Fibroblast of skin of scalp (primary cell): Measurements from ENCODE around the gene AP2A2.

Source experiments
- DNase-seq: peaks from one replicate; pipeline ENCODE4 v3.0.0-alpha.2; 2013

AP2A2 gene

DNA sequence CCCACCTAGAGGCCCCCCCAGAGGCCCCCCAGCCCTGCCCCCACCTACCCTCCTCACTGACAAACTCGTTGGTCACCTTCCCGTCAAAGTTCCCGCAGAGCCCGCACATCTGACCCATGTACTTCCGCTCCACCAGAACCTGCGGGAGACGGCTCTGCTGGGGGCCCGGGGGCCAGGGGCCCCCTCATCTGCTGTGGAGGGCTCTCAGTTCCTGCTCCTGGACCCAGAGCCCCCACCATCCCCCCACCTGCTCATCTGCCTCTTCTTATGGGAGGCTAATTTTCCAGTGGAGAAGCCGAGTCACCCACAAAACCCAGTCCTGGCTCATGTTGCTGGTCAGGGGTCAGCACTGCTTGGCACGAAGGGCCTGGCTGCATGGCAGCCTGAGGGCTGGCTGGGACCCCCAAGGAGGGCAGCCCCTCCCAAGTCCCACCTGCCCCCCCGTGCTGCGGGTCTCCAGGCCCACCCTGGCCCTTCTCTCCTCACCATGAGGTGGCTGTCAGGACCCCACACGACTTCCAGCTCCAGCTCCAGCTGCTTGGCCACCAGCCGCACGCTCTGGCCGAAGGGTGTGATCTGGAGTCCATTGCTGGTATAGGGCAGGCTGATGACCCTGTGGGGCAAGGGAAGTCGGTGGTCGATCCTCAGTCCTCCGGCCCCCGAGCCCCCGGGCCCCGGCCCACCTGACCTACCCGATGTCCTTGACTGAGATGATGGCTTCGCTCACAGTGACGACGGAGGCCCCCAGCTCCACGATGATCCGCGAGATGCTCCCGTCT, 105.6 kb downstream of the AP2A2 start:
- DNase-seq: no peak

DNA sequence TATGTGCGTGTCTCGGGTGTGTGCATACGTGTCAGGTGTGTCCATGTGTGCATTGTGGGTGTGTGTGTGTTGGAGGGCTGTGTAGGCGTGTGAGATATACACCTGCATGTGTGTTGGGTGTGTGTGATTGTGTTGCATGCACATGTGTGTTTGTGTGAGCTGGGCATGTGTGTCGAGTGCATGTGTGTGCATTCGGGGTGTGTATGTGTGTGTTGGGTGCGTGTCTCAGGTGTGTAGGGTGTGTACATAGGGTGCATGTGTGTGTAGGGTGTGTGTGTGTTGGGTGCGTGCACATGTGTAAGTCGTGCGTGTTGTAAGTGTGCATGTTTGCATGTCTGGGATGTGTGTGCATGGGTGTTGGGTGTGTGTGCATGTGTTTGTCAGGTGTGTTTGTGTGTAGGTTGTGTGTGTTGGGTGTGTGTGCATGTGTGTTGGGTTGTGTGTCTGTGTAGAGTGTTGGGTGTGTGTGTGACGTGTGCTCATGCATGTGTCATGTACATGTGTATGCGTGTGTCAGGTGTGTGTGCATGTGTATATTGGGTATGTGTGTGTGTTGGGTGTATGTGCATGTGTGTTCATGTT, 106.7 kb downstream of the AP2A2 start:
- DNase-seq: no peak

GRCh38 chr11:1033016-1033798, 107.5 kb downstream of the AP2A2 start:
- DNase-seq: no peak

GRCh38 chr11:1034001-1034400, 108.3 kb downstream of the AP2A2 start:
- DNase-seq: no peak

DNA sequence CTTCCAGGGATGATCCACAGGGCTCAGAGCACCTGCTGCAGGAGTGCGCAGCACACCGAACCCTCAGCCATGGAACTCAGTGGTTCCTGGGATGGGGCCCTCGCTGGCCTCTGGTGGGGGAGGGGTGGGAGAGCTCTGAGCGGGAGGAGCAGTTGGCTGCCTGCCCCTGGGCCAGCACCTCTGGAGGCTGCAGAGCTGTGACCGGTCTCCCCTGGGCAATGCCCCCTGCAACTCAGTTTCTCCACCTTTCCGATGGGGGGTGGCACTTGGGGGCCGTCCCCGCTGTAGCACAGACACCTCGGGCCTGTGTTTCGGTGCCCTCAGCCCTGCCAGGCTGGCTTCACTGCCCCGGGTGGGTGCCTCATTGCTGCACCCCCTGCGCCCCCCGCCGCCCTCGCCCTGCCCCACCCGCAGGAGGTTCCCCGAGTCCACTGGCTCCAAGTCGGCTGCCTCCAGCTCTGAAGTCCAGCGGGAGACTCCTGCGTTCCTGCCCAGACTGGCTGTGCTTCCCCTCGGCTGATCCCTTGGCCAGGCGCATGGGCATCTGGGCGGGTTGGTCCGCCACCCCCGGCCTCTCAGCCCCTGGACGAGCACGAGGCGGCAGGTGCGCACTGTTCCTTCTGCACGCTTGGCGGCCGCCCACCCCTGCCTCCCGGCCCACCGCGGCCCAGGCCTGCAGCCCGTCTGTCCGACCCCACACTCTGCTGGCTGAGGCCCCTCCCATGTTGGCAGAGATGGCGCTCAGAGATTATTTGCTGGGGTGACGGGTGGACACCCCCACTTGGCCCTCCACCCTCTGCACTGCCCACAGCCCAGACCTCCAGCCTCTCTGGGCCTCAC, 109.0 kb downstream of the AP2A2 start:
- no peak for DNase-seq

DNA sequence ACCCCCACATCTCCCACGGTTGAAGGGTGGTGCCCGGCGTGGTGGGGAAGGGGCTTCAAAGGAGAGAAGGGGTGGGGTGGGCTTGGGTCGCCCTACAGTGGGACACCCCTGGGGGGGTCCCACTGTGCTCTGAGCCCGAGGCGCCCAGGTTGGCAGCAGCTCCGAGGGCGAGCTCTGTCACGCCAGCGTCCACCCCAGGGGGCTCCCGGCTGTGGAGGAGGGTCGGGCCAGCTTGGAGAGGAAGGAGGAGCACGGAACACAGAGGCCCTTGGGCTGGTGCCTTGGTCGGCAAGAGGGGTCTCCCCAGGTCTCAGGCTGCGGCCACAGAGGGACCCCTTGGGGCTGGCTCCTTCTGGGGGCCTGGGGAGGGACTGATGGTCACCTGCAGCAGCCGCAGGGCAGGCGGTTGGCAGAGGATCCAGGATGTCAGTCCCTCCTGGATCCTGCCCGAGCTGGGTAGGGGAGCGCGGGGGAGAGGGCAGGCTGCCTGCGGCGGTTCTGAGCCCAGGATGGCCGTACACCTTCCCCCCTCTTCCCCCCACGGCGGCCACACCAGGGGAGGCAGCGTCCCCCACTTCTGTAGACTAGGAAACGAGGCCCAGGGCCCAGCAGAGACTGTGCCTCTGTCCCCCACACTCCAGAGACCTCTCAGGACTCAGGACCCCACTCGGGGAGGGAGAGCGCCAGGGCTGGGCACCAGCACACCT, 110.1 kb downstream of the AP2A2 start:
- DNase-seq: no peak

DNA sequence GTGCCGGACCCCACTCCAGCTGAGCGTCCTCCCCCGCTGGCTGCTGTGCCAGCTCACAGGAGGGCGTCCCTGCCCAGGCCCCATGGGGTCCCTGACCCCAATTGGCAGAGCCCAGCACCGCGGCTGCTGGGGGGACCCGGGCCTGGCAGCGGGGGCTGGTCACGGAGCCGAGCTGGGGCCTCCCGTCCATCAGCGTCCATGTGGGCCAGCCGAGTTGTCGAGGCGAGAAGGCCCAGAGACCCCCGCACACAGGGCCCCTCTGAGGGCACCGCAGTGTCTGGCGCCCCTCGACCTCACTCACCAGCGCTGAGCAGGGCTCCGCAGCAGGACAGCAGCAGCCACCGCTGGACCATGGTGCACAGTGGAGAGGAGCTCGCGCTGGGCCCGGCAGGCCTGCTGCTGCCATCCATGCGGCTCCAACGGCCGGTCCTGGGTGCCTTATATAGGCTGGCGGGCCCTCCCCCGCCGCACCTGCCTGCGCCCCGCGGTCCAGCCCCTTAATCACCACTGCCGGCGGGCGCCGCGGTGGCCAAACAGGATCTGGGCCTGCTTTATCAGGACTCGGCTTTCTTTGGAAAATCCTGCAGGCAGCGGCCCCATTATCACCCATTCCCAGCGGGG, 110.7 kb downstream of the AP2A2 start, which contains the start of gene MUC6:
TSS of gene MUC6 (minus strand) at position 416 of the 621 bp plus-strand sequence. CDS start at position 353, 63 bp downstream.
- no peak for DNase-seq

DNA sequence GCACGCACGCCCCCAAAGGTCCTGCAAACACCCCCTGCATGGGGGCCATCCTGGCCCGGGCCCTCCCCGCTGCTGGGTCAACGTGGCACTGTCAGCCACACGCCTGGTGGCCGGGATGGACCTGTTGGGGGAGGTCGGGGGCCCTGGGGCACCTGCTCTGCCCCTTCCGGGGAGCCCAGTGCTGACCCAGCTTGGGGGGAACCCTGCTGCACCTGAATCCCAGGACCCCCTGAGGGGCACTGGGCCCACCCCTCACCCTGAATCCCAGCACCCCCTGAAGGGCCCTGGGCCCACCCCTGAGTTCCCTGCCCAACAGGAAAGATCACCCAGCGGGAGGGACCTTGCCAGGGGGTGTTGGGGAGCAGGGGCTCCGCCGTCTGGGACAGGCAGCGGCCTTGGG, 111.3 kb downstream of the AP2A2 start:
- no peak for DNase-seq

DNA sequence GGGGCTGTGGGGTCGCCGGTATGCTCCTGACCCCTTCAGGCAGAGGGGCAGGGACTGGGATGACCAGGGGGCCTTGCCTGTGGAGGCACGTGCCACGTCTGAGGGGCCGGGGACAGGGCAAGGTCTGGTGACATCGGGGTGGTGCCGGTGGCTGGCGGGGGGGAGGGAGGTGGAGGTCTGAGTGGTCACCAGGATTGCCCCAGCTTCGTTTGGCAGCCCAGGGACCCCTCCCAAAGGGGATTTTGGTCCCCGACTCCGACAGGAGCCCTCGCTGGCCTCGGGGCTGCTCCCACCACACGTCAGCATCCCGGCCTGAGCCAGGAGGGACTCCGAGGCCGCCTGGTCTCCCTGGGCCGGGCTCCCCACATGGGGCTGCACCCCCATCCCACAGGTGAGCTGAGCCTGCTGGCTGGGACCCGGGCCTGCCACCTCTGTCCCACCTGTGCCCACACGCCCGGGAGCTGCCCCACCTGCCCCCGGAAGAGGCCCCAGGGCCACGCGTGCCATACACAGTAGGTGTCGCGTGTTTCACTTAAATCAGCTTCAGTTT, 111.9 kb downstream of the AP2A2 start:
- no peak for DNase-seq

DNA sequence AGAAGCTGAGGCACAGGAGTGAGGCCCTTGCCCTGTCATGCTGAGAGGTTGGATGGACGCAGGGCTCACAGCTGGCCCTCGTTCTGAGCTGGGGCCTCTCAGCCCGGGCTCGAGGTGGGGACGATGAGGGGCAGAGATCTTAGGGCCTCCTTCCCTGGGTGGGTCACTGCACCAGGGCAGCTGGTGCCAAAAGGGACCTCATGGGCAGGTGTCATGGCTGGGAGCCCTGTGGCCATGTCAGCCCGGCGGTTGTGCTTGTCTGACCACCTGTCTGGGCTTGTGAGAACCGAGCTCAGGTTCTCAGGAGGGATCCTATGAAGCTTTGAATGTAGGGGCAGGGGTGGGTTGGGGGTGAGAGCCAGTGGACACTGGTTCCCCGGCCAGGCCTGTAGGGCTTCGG, 112.7 kb downstream of the AP2A2 start:
- no peak for DNase-seq

DNA sequence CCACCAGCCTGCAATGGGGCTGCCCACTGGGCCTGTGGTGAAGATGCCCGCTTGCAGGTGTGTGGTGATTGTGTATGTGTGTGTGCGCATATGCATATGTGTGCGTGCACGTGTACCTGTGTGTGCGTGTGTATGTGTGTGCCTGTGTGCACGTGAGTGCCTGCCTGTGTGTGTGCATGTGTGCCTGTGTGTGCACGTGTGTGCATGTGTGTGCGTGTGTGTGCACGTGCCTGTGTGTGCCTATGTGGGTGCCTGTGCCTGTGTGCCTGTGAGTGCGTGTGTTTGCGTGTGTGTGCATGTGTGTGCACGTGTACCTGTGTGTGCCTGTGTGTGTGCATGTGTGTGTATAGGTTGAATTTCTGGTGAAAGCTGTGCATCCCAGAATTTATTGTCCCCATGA, 113.3 kb downstream of the AP2A2 start:
- DNase-seq: no peak

- DNase-seq: no peak
Measured at GRCh38 chr11:1039481-1040427, 114.1 kb downstream of the AP2A2 start.

DNA sequence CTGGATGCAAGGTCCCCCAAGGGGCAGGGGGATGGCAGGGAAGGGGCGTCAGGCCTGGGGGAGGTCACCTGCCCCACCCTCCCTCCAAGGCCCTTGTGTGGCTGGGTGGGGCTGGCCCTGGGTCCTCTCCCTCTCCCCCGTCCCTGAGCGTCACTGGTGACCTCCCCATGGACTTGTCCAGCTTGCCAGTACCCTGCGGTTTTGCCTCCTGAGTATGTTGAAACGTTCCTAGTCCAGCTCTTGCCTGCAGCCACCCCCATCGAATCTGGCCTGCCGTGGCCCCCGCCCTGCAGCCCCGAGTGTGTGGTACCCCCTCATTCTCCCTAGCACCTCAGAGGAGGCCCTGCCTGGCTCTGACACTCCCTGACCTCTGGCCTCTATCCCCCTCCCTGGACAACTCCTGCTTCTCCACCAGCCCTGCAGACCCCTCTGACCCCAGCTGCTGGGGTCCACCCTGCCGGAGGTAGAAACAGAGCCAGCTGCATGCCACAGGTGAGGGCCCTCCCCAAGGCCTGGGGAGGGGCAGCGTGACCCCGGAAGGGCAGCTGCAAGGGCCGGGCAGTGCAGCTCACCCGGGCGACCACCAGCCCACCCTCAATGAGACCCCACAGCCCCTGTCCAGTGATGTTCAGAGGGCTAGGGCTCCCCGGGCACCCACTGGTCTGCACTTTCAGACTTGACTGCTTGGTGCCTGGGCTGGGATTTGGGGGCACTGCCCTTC, 114.9 kb downstream of the AP2A2 start:
- no peak for DNase-seq

DNA sequence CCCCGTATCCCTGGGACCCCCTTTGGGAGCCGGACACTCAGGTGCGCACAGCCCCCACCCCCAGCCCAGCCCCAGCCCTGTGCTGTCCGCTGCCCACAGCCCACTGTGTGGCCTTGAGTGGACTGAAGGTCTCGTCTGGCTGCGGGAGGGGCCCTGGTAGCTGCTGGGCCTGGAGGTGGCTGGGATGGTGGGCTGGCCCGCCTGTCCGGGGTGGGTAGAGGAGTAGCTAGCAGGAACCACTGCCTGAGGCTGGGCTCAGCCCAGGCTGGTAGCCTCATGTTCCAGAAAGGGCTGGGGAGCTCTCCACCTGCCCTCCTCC, 115.4 kb downstream of the AP2A2 start:
- no peak for DNase-seq

DNA sequence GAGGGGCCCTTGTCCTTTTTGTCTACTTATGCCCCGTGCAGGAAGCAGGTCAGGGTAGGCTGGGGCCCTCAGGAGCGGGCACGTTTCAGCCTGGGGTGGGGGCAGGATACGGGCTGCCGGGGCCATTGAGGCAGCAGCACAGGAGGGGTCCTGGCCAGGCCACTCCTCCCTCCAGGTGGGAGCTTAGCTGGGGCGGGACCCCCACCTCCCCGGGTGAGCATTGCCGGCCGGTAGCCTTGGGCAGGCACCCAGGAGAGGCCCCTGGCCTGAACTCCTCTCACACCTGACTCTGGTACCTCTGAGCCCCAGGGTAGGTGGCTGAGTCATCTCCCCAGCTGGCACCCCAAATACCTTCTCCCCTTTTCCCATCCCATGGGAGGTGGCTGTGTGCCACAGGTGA, 115.8 kb downstream of the AP2A2 start:
- no peak for DNase-seq

GRCh38 chr11:1041936-1042608, 116.4 kb downstream of the AP2A2 start:
- DNase-seq: no peak

- no peak for DNase-seq
Measured at GRCh38 chr11:1042626-1043562, 117.2 kb downstream of the AP2A2 start.
